KOPT-K1 (cell line): ENCODE measurements around the gene ANKRD13D.

Experiments used
- H3K27ac ChIP-seq: fragments of 200-600 bp; sonication (generic); 2 replicates; pipeline ENCODE4 v1.5.1; 2016; ENCODE audit warnings: antibody characterized with exemption, mild to moderate bottlenecking, low read depth, low read length; ENCODE audit not compliant: poor library complexity, severe bottlenecking
- H3K36me3 ChIP-seq: fragments of 200-600 bp; sonication (generic); 2 replicates; pipeline ENCODE4 v1.5.1; 2017; ENCODE audit warnings: antibody characterized with exemption, mild to moderate bottlenecking, low read length, moderate library complexity; ENCODE audit not compliant: insufficient read depth
- H3K9me3 ChIP-seq: fragments of 200-600 bp; sonication (generic); 2 replicates; pipeline ENCODE4 v1.5.1; 2017; ENCODE audit warnings: antibody characterized with exemption, low read length, mild to moderate bottlenecking; ENCODE audit not compliant: insufficient read depth, poor library complexity, severe bottlenecking

Gene ANKRD13D

DNA sequence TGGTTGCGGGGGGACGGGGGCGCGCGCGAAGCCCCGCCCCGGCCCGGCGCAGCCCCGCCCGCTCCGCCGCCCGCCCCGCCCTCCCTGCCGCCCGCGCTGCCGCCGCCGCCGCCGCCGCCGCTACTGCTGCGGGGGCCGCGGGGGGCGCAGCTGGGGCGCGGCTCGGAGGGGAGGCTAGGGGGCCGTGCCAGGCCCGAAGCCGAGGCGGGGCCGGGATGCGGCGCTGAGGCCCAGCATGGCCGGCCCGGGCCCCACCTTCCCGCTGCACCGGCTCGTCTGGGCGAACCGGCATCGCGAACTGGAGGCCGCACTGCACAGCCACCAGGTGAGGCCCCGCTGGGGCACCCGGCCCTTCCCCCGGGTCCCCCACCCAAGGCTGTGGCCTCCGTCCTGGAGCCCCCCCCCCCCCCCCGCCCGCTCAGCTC lies at the start of gene ANKRD13D:
Gene ANKRD13D, plus strand, starts transcription at position 78 of the 425 bp plus-strand sequence. Its CDS starts 158 bp downstream, at position 236.
- Histone ChIP-seq H3K27ac (peak within 1 kb of the TSS; percentile 100), H3K36me3 (peaks cover 73% of the 10 kb centered on the region), H3K9me3 (peaks cover under 1% of the 10 kb centered on the region)

DNA sequence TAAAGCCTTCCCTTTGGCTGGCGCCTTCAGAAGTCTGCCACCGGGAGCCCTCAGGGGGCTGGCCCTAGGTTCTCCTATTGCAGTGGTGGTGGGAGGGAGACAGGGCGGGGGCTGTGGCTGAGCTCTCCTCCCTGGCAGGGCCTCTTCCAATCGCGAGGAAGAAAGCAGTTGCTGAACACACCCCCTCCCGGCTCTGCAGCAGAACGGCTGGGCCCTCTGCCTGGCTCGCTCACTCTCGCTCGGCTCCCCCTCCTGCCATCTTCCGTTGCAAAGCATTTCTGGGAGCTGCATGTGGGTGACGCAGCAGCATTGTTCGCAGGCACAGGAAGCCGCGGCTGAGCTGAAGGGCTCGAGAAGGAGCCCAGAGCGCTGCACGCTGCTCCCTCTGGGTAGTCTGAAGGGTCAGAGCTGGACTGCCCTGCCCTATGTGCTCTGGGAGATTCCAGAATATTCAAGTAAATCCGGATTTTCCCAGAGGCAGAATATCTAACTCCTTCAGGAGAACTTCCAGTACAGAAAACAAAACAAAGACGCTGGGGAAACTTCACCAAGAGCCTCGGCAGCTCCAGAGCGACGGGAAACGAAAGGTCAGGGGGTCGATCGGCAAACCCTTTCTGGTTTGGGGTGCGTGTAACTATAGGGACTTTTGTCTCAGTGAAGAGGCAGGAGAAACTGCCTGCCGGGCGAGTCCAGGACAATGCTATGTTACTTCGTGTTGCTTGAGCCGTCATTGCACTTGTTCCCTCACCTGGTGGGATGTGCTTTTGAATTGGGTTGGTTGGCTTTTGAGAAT lies 49.1 kb upstream of the ANKRD13D start:
- Histone ChIP-seq H3K9me3 (no peaks in the 10 kb centered on the region), H3K27ac (peak overlapping the region; percentile 86), H3K36me3 (peaks cover 51% of the 10 kb centered on the region)

- peak overlapping the region; percentile 86 for H3K27ac ChIP-seq
- H3K36me3 ChIP-seq, result peaks cover 56% of the 10 kb centered on the region
- no peaks in the 10 kb centered on the region for H3K9me3 ChIP-seq
These were observed 48.3 kb upstream of the ANKRD13D start for GRCh38 chr11:67240576-67241389.

- Histone ChIP-seq H3K27ac (no peak overlapping the region), H3K36me3 (peaks cover 62% of the 10 kb centered on the region), H3K9me3 (no peaks in the 10 kb centered on the region)
These were observed 46.6 kb upstream of the ANKRD13D start for GRCh38 chr11:67242548-67242947.

DNA sequence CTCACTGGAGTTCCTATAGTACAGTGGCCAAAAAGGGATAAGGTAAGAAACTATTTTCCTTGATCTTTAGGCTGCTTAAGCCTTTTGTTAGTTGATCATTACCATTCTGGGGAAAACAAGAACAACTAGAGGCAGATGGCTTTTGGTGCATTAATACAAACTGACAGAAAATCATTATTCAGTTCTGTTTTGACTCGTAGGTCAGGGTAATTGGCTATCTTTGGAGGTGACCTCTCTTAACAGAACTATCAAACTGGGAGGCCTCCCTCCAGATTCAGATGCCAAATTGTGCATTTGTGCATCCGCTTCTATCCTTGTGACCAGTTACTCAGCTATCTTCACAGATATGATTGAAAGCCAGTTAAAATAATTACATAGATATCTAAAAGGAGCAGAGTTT lies 46.1 kb upstream of the ANKRD13D start:
- Histone ChIP-seq H3K36me3 (peaks cover 67% of the 10 kb centered on the region), H3K9me3 (no peaks in the 10 kb centered on the region), H3K27ac (no peak overlapping the region)

DNA sequence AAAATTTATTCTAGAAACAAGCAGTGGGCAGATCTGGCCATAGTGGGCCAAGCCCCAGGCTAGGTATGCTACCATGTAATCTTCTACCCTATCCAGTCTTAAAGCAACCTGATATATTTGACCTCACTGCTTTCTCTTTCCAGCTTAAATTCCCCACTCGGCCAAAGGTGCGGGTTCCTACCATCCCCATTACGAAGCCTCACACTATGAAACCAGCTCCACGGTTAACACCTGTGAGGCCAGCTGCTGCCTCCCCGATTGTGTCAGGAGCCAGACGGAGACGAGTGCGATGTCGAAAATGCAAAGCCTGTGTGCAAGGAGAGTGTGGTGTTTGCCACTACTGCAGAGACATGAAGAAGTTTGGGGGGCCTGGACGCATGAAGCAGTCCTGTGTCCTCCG lies 44.1 kb upstream of the ANKRD13D start:
- Histone ChIP-seq H3K27ac (no peak overlapping the region), H3K36me3 (peaks cover 80% of the 10 kb centered on the region), H3K9me3 (no peaks in the 10 kb centered on the region)

DNA sequence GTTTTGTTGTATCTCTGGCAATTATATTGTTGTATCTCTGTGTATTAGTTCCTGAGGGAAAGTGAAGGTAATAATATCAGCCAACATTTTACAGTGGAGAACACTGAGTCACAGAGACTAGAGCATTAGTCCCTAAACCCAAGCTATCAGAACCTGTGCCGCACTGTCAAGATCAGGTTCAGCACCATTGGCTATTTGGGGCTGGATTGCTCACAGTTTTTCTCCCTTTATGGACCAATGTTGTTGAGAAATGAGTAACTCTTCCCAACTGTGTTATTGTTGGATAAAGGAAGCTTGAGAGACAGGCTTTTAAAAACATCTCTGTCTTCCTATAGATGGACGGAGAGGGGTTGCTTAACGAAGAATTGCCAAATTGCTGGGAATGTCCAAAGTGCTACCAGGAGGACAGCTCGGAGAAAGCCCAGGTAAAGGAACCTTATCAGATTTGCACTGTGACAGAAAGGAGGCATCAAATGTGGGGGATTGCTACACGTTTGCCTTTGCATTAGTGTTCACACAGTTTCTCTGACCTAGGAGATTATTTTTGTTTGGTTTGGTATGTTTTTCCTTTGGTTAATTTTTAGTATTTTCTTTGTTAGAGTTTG lies 41.1 kb upstream of the ANKRD13D start:
- H3K9me3 ChIP-seq, result no peaks in the 10 kb centered on the region
- peaks cover 99% of the 10 kb centered on the region for H3K36me3 ChIP-seq
- H3K27ac ChIP-seq, result no peak overlapping the region

DNA sequence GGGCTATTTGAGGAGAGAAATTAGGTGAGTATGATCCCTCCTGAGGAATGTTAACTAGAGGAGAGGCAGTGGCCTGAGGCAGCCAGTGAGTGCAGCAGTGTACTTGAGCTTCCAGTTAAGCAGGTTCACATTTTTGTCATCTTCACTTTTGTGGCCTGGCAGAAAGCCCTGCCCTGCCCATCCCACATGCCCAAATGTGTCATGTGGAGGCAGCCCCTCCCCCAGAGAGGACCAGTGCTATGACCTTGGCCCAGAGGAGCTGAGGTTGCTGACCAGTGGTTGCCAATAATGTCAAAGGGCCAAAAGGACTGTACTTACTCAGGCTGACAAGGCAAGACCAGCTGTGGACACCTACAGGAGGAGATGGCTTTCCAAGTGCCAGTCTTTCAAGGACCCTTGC lies 40.5 kb upstream of the ANKRD13D start:
- Histone ChIP-seq H3K27ac (no peak overlapping the region), H3K9me3 (no peaks in the 10 kb centered on the region), H3K36me3 (peaks cover 99% of the 10 kb centered on the region)

DNA sequence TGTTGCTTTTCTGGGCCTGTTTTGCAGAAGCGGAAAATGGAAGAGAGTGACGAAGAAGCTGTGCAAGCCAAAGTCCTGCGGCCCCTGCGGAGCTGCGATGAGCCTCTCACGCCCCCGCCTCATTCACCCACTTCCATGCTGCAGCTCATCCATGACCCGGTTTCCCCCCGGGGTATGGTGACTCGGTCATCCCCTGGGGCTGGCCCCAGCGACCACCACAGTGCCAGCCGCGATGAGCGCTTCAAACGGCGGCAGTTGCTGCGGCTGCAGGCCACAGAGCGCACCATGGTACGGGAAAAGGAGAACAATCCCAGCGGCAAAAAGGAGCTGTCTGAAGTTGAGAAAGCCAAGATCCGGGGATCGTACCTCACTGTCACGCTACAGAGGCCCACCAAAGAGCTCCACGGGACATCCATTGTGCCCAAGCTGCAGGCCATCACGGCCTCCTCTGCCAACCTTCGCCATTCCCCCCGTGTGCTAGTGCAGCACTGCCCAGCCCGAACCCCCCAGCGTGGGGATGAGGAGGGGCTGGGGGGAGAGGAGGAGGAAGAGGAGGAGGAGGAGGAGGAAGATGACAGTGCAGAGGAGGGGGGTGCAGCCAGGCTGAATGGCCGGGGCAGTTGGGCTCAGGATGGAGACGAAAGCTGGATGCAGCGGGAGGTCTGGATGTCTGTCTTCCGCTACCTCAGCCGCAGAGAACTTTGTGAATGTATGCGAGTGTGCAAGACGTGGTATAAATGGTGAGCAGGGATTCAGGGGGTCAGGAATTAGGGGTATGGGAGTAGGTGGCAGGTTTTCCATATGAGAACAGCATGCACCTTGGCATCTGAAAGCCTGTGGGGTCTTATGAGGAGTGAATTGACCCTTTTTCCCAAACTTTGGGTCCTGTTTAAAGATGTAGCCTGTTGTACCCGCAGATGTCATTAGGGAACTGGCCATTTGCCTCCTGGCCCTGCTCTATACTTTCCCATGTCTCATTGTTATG lies 38.8 kb upstream of the ANKRD13D start:
- no peaks in the 10 kb centered on the region for H3K9me3 ChIP-seq

DNA sequence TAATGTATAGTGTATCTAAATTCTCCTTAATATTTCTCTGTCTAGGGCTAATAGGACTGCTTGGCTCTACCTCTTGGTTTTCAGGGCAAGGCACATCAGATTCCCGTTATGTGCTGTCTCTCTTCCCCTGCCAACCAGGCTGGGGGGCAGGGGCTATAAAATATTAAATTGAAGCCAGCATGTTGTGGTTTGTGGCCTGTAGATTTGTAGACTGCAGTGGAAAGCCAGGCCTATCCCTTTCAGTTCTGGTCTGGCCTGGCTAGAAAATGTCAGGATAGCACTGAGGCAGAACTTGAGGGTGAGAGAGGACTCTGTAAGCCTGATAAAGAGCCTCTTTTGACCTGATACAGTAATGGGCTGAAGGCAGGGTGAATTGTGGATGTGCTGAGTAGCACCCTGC lies 37.3 kb upstream of the ANKRD13D start:
- no peaks in the 10 kb centered on the region for H3K9me3 ChIP-seq
- no peak overlapping the region for H3K27ac ChIP-seq
- peaks cover 99% of the 10 kb centered on the region for H3K36me3 ChIP-seq

More for the DNA sequence above, 38.8 kb upstream of the ANKRD13D start:
- H3K27ac ChIP-seq, result no peak overlapping the region
- peaks cover 99% of the 10 kb centered on the region for H3K36me3 ChIP-seq

DNA sequence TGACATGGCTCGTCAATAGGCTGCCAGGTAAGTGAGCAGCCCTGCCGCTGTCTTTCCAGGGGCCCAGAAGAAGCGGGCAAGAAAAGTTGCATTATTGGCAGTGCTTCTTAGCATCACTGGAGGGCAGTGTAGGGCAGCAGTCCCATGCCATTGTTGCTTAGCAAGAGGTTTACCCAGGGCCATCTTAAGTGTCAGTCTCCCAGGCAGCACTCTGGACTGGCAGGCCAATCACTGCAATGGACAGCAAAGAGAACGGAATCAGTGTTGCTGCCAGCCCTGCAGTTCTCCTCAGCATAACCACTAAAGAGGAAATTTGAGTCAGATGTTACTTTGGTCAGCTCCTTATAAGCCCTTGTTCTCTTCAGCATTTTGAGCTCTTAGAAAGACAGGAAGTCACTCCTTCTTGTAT lies 36.3 kb upstream of the ANKRD13D start:
- Histone ChIP-seq H3K36me3 (peaks cover 96% of the 10 kb centered on the region), H3K9me3 (no peaks in the 10 kb centered on the region), H3K27ac (no peak overlapping the region)

DNA sequence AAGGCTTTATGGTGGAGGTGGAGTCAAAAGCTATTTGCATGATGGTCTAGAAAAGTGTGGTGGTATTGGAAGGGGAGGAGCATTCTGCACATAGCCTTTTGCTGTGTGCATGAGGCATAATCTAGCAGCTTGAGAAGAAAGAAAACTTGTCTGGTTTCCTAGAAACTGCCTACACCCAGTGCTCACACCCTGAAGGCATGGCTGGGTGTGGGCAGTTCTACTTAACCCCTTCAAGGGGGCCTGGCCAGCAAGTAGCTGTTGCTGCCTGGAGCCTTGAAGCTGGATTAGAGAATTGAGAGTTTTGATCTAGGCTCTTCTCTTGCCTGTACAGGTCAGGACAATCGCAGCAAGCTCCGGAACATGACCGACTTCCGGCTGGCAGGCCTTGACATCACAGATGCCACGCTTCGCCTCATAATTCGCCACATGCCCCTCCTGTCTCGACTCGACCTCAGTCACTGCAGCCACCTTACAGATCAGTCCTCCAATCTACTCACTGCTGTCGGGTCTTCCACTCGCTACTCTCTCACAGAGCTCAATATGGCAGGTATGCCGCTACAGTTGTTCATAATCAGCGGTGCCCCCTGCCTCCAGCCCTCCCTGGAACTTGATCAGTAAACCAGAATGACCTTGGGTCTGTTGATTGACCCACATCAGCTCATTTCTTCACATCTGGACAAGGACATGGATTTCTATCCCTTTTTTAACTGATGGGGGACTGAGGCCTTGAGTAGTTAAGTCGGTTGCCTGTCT lies 35.1 kb upstream of the ANKRD13D start:
- H3K27ac ChIP-seq, result no peak overlapping the region
- no peaks in the 10 kb centered on the region for H3K9me3 ChIP-seq
- H3K36me3 ChIP-seq, result peaks cover 95% of the 10 kb centered on the region

GRCh38 chr11:67254798-67255197 lies 34.3 kb upstream of the ANKRD13D start:
- Histone ChIP-seq H3K36me3 (peaks cover 88% of the 10 kb centered on the region), H3K9me3 (no peaks in the 10 kb centered on the region), H3K27ac (no peak overlapping the region)

GRCh38 chr11:67255353-67255752 lies 33.8 kb upstream of the ANKRD13D start:
- Histone ChIP-seq H3K27ac (no peak overlapping the region), H3K36me3 (peaks cover 82% of the 10 kb centered on the region), H3K9me3 (no peaks in the 10 kb centered on the region)
